Measurements from ENCODE around the gene ABCD1.

Gene ABCD1

DNA sequence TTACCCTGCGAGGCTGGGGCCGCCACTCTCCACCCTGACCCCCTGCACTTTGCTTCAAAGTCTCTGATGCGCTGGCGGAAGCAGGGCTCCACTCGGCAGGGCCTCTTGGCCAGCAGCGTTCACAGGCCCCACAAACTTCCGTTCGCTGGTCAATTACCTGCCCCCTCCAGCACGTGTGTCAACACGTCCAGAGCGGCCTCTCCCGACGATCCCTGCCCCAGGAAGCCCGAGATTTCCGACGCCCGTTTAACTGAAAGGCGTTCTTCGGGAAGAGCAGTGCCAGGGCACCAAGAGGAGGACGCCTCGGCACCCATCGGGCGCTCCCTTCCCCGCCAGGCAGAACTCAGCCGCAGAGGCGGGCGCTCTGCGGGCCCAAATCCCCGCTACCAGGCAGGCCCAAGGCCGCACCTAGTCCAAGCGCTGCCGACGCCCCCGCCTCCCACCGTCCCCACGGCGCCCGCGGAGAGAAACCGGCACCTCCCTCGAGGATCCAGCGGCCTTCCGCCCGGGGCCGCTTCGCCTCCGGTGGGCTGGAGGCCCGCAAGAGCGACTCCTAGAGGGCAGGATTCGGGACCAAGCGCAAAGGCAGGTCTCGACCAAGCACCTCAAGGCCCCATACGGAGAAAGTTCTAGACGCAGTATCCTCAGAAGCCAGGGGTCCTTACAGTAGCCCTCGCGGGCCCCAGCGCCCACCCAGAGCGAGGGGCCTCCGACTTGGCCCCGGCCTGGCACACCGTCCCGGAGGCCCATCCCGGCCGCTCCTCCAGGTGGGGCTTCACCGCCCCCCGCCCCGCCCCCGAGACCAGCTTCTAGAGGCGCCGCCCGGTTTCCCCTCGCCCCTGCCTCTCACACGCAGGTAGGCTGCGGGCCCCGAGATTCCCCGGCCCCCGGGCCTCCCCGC lies 1.1 kb upstream of the ABCD1 start (continued):
- TF ChIP-seq ZNF768 (tag by site-specific recombination; IDR thresholded peaks at IDR 0.05), result no peak
- TF ChIP-seq KLF10 (tag by site-specific recombination; IDR thresholded peaks at IDR 0.05), result peak; percentile 50; the same call in 1 of the 2 replicates
- peak; percentile 60; the same call in 1 of the 2 replicates for TF ChIP-seq ZNF76 (tag by site-specific recombination; IDR thresholded peaks at IDR 0.05; ENCODE audit: borderline replicate concordance, low read depth)
- no peak for TF ChIP-seq ZNF140 (tag by site-specific recombination; IDR thresholded peaks at IDR 0.05)
- TF ChIP-seq ZEB2 (tag by site-specific recombination; IDR thresholded peaks at IDR 0.05), result 0 out of 2 replicates have a peak, but pooled peaks have one; percentile 63
- no peak for TF ChIP-seq BCL11A (tag by site-specific recombination; IDR thresholded peaks at IDR 0.05; ENCODE audit: low read depth)
- peak; percentile 80 for TF ChIP-seq GLIS2 (tag by site-specific recombination; IDR thresholded peaks at IDR 0.05)
- peak; percentile 68 for TF ChIP-seq ZBTB8A (tag by site-specific recombination; IDR thresholded peaks at IDR 0.05)
- TF ChIP-seq ZNF394 (tag by site-specific recombination; IDR thresholded peaks at IDR 0.05; ENCODE audit: borderline replicate concordance), result 0 out of 2 replicates have a peak, but pooled peaks have one; percentile 16
- peak; percentile 80 for TF ChIP-seq CTCF (tag by site-specific recombination; IDR thresholded peaks at IDR 0.05)
- TF ChIP-seq ZNF501 (tag by site-specific recombination; IDR thresholded peaks at IDR 0.05), result 0 out of 2 replicates have a peak, but pooled peaks have one; percentile 40
- TF ChIP-seq SP2 (tag by site-specific recombination; IDR thresholded peaks at IDR 0.05), result peak; percentile 64
- TF ChIP-seq SP7 (tag by site-specific recombination; IDR thresholded peaks at IDR 0.05), result peak; percentile 51; the same call in 1 of the 2 replicates
- TF ChIP-seq ZSCAN30 (tag by site-specific recombination; IDR thresholded peaks at IDR 0.05), result peak; percentile 16; the same call in 1 of the 2 replicates
- TF ChIP-seq ZBTB48 (tag by site-specific recombination; IDR thresholded peaks at IDR 0.05), result peak; percentile 48; the same call in 1 of the 2 replicates
- peak; percentile 54 for TF ChIP-seq ZFHX2 (tag by site-specific recombination; conservative IDR thresholded peaks at IDR 0.05)

DNA sequence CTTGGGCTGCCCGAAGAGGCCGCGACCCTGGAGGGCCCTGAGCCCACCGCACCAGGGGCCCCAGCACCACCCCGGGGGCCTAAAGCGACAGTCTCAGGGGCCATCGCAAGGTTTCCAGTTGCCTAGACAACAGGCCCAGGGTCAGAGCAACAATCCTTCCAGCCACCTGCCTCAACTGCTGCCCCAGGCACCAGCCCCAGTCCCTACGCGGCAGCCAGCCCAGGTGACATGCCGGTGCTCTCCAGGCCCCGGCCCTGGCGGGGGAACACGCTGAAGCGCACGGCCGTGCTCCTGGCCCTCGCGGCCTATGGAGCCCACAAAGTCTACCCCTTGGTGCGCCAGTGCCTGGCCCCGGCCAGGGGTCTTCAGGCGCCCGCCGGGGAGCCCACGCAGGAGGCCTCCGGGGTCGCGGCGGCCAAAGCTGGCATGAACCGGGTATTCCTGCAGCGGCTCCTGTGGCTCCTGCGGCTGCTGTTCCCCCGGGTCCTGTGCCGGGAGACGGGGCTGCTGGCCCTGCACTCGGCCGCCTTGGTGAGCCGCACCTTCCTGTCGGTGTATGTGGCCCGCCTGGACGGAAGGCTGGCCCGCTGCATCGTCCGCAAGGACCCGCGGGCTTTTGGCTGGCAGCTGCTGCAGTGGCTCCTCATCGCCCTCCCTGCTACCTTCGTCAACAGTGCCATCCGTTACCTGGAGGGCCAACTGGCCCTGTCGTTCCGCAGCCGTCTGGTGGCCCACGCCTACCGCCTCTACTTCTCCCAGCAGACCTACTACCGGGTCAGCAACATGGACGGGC lies 579 bp downstream of the ABCD1 start:
- ChIA-PET POLR2A (no interaction called here), CTCF (no interaction called here)
- Histone ChIP-seq H3K9me3 (ENCODE audit: control insufficient read depth, insufficient read depth, low read depth, low read length) (no peaks in the 10 kb centered on the region), H3K4me1 (ENCODE audit: control insufficient read depth, insufficient read depth, low read length) (peaks cover 3% of the 10 kb centered on the region), H3K4me3 (ENCODE audit: low read depth, low read length) (peak overlapping the region; percentile 19), H3K36me3 (ENCODE audit: control insufficient read depth in 2 of 2, insufficient read depth in 1 of 2, low read length in 2 of 2) (peaks cover 0 to 33% of the 10 kb centered on the region in 2 experiments; a peak in 2 of 3 replicates), H3K27ac (ENCODE audit: extremely low read depth, low read depth, low read length) (peak overlapping the region; percentile 41; the same call in 1 of the 2 replicates)
- TF ChIP-seq ZNF48 (tag by site-specific recombination; IDR thresholded peaks at IDR 0.05), result no peak
- no peak for TF ChIP-seq ZNF549 (tag by site-specific recombination; IDR thresholded peaks at IDR 0.05)
- no peak for TF ChIP-seq ZNF561 (tag by site-specific recombination; IDR thresholded peaks at IDR 0.05; ENCODE audit: borderline replicate concordance)
- no peak for TF ChIP-seq ZNF610 (tag by site-specific recombination; IDR thresholded peaks at IDR 0.05; ENCODE audit: borderline replicate concordance)
- TF ChIP-seq ZBTB48 (tag by site-specific recombination; IDR thresholded peaks at IDR 0.05), result peak; percentile 40; the same call in 1 of the 2 replicates
- 0 out of 2 replicates have a peak, but pooled peaks have one; percentile 19 for TF ChIP-seq ZXDB (tag by site-specific recombination; IDR thresholded peaks at IDR 0.05)
- TF ChIP-seq BCL11B (tag by site-specific recombination; IDR thresholded peaks at IDR 0.05; ENCODE audit: low read depth), result no peak
- TF ChIP-seq ZBTB20 (tag by site-specific recombination; IDR thresholded peaks at IDR 0.05), result 0 out of 2 replicates have a peak, but pooled peaks have one; percentile 12
- no peak for TF ChIP-seq ZNF202 (tag by site-specific recombination; IDR thresholded peaks at IDR 0.05; ENCODE audit: borderline replicate concordance)
- TF ChIP-seq, protein P1, sequence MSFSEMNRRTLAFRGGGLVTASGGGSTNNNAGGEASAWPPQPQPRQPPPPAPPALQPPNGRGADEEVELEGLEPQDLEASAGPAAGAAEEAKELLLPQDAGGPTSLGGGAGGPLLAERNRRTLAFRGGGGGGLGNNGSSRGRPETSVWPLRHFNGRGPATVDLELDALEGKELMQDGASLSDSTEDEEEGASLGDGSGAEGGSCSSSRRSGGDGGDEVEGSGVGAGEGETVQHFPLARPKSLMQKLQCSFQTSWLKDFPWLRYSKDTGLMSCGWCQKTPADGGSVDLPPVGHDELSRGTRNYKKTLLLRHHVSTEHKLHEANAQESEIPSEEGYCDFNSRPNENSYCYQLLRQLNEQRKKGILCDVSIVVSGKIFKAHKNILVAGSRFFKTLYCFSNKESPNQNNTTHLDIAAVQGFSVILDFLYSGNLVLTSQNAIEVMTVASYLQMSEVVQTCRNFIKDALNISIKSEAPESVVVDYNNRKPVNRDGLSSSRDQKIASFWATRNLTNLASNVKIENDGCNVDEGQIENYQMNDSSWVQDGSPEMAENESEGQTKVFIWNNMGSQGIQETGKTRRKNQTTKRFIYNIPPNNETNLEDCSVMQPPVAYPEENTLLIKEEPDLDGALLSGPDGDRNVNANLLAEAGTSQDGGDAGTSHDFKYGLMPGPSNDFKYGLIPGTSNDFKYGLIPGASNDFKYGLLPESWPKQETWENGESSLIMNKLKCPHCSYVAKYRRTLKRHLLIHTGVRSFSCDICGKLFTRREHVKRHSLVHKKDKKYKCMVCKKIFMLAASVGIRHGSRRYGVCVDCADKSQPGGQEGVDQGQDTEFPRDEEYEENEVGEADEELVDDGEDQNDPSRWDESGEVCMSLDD (tag by site-specific recombination; IDR thresholded peaks at IDR 0.05), result peak; percentile 5; the same call in 1 of the 2 replicates
- no peak for TF ChIP-seq ZNF433 (tag by site-specific recombination; IDR thresholded peaks at IDR 0.05; ENCODE audit: low read depth)
- TF ChIP-seq TSHZ1 (tag by site-specific recombination; IDR thresholded peaks at IDR 0.05; ENCODE audit: borderline replicate concordance), result no peak

Data from HEK293 (cell line).